ENCODE measurements around the gene OOEP. TPM values are rescaled to one million over a fixed set of nuclear protein-coding genes. Genes with fewer than 3 reads are reported as not detected.

The OOEP gene
- total RNA-seq, 6 experiments from 2014 or later, result not detected

DNA sequence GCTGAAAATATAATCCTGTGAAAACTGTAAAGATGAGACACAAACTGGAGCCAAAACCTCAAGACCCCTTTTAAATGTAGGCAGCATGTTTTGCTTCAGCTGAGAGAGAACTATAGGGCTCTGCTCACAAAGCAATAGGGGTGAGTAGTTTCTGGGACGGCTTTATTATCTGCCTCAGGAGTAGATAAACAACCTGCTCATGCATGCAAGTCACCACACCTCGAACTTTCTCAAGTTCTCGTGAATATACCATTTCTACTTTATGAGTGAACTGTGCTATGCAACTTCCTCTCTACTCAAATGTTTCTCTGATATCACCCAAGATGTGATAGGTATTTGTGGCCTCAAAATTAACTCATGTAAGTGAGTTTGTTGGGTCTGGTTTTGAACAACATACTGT is 7.5 kb upstream of the OOEP start:
- no peak overlapping the region for H3K27ac ChIP-seq
- no peaks in the 10 kb centered on the region for H3K36me3 ChIP-seq
- intact Hi-C loops (cut with DNase I), result no loop called here
- WGBS (ENCODE audit: insufficient coverage, low coverage, low lambda C conversion rate, missing lambda C conversion rate), result 56% methylated on average over 3 of the region's 3 CpGs
- H3K9me3 ChIP-seq, result no peaks in the 10 kb centered on the region
- no peaks in the 10 kb centered on the region for H3K4me1 ChIP-seq
- TF ChIP-seq, protein P1, sequence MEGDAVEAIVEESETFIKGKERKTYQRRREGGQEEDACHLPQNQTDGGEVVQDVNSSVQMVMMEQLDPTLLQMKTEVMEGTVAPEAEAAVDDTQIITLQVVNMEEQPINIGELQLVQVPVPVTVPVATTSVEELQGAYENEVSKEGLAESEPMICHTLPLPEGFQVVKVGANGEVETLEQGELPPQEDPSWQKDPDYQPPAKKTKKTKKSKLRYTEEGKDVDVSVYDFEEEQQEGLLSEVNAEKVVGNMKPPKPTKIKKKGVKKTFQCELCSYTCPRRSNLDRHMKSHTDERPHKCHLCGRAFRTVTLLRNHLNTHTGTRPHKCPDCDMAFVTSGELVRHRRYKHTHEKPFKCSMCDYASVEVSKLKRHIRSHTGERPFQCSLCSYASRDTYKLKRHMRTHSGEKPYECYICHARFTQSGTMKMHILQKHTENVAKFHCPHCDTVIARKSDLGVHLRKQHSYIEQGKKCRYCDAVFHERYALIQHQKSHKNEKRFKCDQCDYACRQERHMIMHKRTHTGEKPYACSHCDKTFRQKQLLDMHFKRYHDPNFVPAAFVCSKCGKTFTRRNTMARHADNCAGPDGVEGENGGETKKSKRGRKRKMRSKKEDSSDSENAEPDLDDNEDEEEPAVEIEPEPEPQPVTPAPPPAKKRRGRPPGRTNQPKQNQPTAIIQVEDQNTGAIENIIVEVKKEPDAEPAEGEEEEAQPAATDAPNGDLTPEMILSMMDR (IDR thresholded peaks at IDR 0.05), result no peak
- no peak for TF ChIP-seq POLR2A (IDR thresholded peaks at IDR 0.05)
- H3K4me3 ChIP-seq, result no peak overlapping the region
- no peak for DNase-seq
- no peak for ATAC-seq
- H3K27me3 ChIP-seq, result no peaks in the 10 kb centered on the region

DNA sequence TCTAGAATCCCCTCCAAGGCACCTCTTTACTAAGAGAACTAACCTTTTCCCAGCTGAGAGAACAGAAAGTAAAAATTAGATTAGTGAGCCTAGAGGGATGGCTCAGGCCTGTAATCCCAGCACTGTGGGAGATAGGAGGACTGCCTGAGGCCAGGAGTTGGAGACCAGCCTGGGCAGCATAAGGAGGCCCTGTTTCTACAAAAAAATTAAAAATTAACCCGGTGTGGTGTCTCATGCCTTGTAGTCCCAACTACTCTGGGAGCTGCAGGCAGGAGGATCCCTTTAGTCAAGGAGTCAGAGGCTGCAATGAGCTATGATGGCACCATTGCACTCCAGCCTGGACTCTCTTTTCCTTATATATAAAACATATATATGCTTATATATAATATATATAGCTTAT is 5.5 kb upstream of the OOEP start:
- WGBS (ENCODE audit: insufficient coverage, low coverage, low lambda C conversion rate, missing lambda C conversion rate), result 43% methylated on average over 1 of the region's 1 CpG
- DNase-seq (no peak), ATAC-seq (peak in 2 of 4 donors; percentile 41 to 45)
- TF ChIP-seq, protein P1 (IDR thresholded peaks at IDR 0.05), result no peak
- no peak for TF ChIP-seq POLR2A (IDR thresholded peaks at IDR 0.05)
- no peak overlapping the region for H3K27ac ChIP-seq
- H3K4me1 ChIP-seq, result no peaks in the 10 kb centered on the region
- no peaks in the 10 kb centered on the region for H3K27me3 ChIP-seq
- no peak overlapping the region for H3K4me3 ChIP-seq
- intact Hi-C loops (cut with DNase I), result no loop called here
- no peaks in the 10 kb centered on the region for H3K9me3 ChIP-seq
- no peaks in the 10 kb centered on the region for H3K36me3 ChIP-seq

DNA sequence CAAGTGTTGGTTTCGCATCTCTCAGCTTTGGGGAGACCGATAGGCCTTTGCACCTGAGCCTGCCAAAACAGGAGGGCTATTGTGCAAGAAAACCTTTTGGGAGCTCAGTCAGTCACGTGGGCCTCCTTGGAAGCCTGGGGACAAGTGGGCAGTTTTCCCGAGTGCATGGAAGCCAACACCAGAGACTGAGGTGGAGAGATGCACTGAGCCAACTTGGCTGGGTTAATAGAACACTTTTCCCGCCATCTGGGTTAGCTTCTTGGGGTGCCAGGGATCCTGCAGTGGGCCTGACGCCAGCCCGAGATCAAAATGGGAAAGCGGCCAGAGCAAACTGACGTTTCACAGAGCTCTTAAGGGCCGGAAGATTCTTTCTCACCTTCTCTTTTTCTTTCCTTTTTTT is 2.8 kb upstream of the OOEP start:
- H3K27ac ChIP-seq, result no peak overlapping the region
- TF ChIP-seq POLR2A (IDR thresholded peaks at IDR 0.05), result no peak
- TF ChIP-seq, protein P1 (IDR thresholded peaks at IDR 0.05), result no peak
- no peaks in the 10 kb centered on the region for H3K27me3 ChIP-seq
- H3K4me3 ChIP-seq, result no peak overlapping the region
- H3K36me3 ChIP-seq, result no peaks in the 10 kb centered on the region
- no peaks in the 10 kb centered on the region for H3K4me1 ChIP-seq
- intact Hi-C loops (cut with DNase I), result no loop called here
- 77% methylated on average over 6 of the region's 10 CpGs for WGBS (ENCODE audit: insufficient coverage, low coverage, low lambda C conversion rate, missing lambda C conversion rate)
- H3K9me3 ChIP-seq, result no peaks in the 10 kb centered on the region
- ATAC-seq (peak in 1 of 4 donors; percentile 28), DNase-seq (peak in 1 of 3 donors; percentile 55)

DNA sequence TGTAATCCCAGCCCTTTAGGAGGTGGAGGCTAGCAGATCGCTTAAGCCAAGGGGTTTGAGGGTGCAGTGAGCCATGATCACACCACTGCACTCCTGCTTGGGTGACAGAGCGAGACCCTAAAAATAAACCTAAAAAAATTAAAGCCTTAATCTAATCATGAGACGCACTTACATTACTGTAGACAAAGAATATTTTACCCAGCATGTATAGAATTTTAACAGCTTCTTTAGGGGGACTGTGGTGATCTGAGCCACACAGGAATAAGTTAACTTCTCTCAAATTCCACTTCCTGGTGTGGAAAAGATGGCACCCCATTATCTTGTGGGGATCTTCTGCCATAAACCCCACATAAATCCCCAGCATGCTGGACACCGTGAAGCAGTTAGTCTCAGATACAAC is 2.3 kb upstream of the OOEP start:
- Histone ChIP-seq H3K4me3 (no peak overlapping the region), H3K36me3 (no peaks in the 10 kb centered on the region), H3K4me1 (no peaks in the 10 kb centered on the region), H3K27ac (no peak overlapping the region), H3K9me3 (no peaks in the 10 kb centered on the region), H3K27me3 (no peaks in the 10 kb centered on the region)
- DNase-seq, result no peak
- no peak for TF ChIP-seq POLR2A (IDR thresholded peaks at IDR 0.05)
- TF ChIP-seq, protein P1 (IDR thresholded peaks at IDR 0.05), result no peak
- WGBS (ENCODE audit: insufficient coverage, low coverage, low lambda C conversion rate, missing lambda C conversion rate), result 90% methylated on average over 3 of the region's 4 CpGs
- no peak for ATAC-seq
- intact Hi-C loops (cut with DNase I), result no loop called here

DNA sequence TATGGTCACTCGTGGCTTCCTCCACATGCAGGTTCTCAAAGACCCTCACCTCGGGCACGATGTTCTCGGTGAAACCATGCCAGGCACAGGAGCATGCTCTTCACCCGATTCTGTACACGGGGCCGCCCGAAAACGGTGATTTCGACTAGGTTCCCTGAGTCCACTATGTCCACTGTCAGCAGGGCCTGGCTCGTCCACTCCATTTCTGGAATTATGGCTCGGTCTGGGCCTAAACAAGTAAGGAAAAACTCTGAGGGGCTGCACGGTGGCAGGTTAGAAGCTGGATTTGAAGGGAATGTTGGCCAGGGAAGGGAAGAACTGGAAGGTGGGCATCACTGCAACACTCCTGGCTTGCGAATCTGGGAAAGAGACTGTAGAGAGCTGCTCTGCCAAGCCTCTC is 540 bp downstream of the OOEP start:
- H3K4me3 ChIP-seq, result no peak overlapping the region

More for the DNA sequence above, 540 bp downstream of the OOEP start:
- Histone ChIP-seq H3K9me3 (no peaks in the 10 kb centered on the region), H3K27ac (no peak overlapping the region), H3K36me3 (no peaks in the 10 kb centered on the region), H3K4me1 (no peaks in the 10 kb centered on the region), H3K27me3 (no peaks in the 10 kb centered on the region)
- DNase-seq, result no peak
- intact Hi-C loops (cut with DNase I), result no loop called here
- TF ChIP-seq POLR2A (IDR thresholded peaks at IDR 0.05), result no peak
- TF ChIP-seq, protein P1 (IDR thresholded peaks at IDR 0.05), result no peak
- no peak for ATAC-seq
- 77% methylated on average over 9 of the region's 14 CpGs for WGBS (ENCODE audit: insufficient coverage, low coverage, low lambda C conversion rate, missing lambda C conversion rate)
